HCT116 (cell line): Measurements from ENCODE around the gene PIAS4. TPM values are rescaled to one million over a fixed set of nuclear protein-coding genes. Genes with fewer than 3 reads are reported as not detected.

Experiments
- ATAC-seq: fragments of 200-7000 bp; cut with Tn5 transposase; 2 replicates; pipeline ENCODE4 v1.9.1; 2020; ENCODE audit warnings: mild to moderate bottlenecking, moderate library complexity
- BruUV-seq: library from RNA; stranded (reverse); fragments of 400-500 nt; replicated peaks from 2 replicates; lab custom pipeline; 2021; lab: Mats Ljungman, UMichigan
- CTCF ChIA-PET: fragments of 300-600 bp; sonication (Branson Sonifier 250); formaldehyde crosslinking; loops from one replicate; lab custom pipeline; 2021; ENCODE audit warnings: antibody characterized with exemption; lab: Charles Lee
- POLR2A ChIA-PET: fragments of 300-600, 350-600 bp; sonication (Branson Sonifier 250); formaldehyde crosslinking; loops from one replicate; lab custom pipeline; 2021; ENCODE audit warnings: antibody characterized with exemption; lab: Charles Lee
- RAD21 ChIA-PET, 2 experiments: fragments of 300-600 bp; sonication (Branson Sonifier 250); formaldehyde crosslinking; loops; one replicate each; lab custom pipeline; 2023; ENCODE audit warnings: low total read pairs in 2 of 2; ENCODE audit not compliant: uncharacterized antibody in 2 of 2, unreplicated experiment in 2 of 2, low non-redundant PET in 1 of 2; lab: Charles Lee
- DNase-seq: peaks from one replicate; pipeline ENCODE4 v3.0.0-alpha.2; 2010; ENCODE audit warnings: low read depth, low spot score
- H2AFZ ChIP-seq: fragments of 200-600 bp; shearing (Covaris generic), sonication (generic); 2 replicates; pipeline ENCODE4 v1.6.1; 2017; ENCODE audit warnings: low read depth, mixed run types, mixed read lengths, antibody characterized with exemption, low read length; ENCODE audit not compliant: poor library complexity, severe bottlenecking
- H3K27ac ChIP-seq: 2 replicates; pipeline ENCODE4 v1.5.1; 2012; ENCODE audit warnings: low read depth, low read length
- H3K27me3 ChIP-seq: fragments of 200-600 bp; sonication (generic); 2 replicates; pipeline ENCODE4 v1.6.1; 2016; ENCODE audit warnings: mixed run types, low read length, mixed read lengths; ENCODE audit not compliant: insufficient read depth
- H3K36me3 ChIP-seq, 2 experiments: fragments of 200-500 bp in 1 of 2; fragments of 200-600 bp in 1 of 2; sonication (Bioruptor generic) in 1 of 2; sonication (generic) in 1 of 2; 2 replicates each; pipeline versions ENCODE4 v1.5.1 to v1.6.1; 2014 to 2016; ENCODE audit warnings: low read length in 2 of 2, inconsistent platforms in 1 of 2, mixed read lengths in 1 of 2, mixed run types in 1 of 2; ENCODE audit not compliant: insufficient read depth in 2 of 2, control insufficient read depth in 1 of 2
- H3K4me1 ChIP-seq, 2 experiments: fragments of 200-600 bp in 1 of 2; sonication (generic) in 1 of 2; 2 replicates each; pipeline versions ENCODE4 v1.5.1 to v1.6.1; 2012 to 2017; ENCODE audit warnings: low read length in 2 of 2, inconsistent platforms in 1 of 2, mild to moderate bottlenecking in 1 of 2, mixed read lengths in 1 of 2, mixed run types in 1 of 2, moderate library complexity in 1 of 2; ENCODE audit not compliant: insufficient read depth in 2 of 2, control insufficient read depth in 1 of 2
- H3K4me2 ChIP-seq: fragments of 200-600 bp; sonication (generic); 2 replicates; pipeline ENCODE4 v1.6.1; 2017; ENCODE audit warnings: mixed run types, low read length, mixed read lengths
- H3K4me3 ChIP-seq, 2 experiments: fragments of 200-600 bp in 1 of 2; sonication (generic) in 1 of 2; replicated peaks in 1 of 2; 2 replicates each; pipeline ENCODE4 v1.5.1; 2011 to 2016; ENCODE audit warnings: low read length in 2 of 2, control low read depth in 1 of 2, low read depth in 1 of 2, mild to moderate bottlenecking in 1 of 2, mixed read lengths in 1 of 2, mixed run types in 1 of 2
- H3K79me2 ChIP-seq: fragments of 200-600 bp; sonication (generic); 2 replicates; pipeline ENCODE4 v1.6.1; 2017; ENCODE audit warnings: mild to moderate bottlenecking, mixed run types, low read length, moderate library complexity, mixed read lengths; ENCODE audit not compliant: insufficient read depth
- H3K9ac ChIP-seq: fragments of 200-600 bp; sonication (generic); 2 replicates; pipeline ENCODE4 v1.6.1; 2016; ENCODE audit warnings: low read length, mixed read lengths
- H3K9me2 ChIP-seq: fragments of 200-600 bp; sonication (generic), shearing (Covaris generic); 2 replicates; pipeline ENCODE4 v1.6.1; 2017; ENCODE audit warnings: mixed run types, mild to moderate bottlenecking, moderate library complexity; ENCODE audit not compliant: insufficient read depth
- H3K9me3 ChIP-seq, 2 experiments: fragments of 200-500 bp in 1 of 2; fragments of 200-600 bp in 1 of 2; sonication (Bioruptor generic) in 1 of 2; sonication (generic) in 1 of 2; 2 replicates each; pipeline ENCODE4 v1.6.1; 2014 to 2017; ENCODE audit warnings: low read length in 2 of 2, mixed read lengths in 2 of 2, inconsistent platforms in 1 of 2, low read depth in 1 of 2, mild to moderate bottlenecking in 1 of 2, mixed run types in 1 of 2, moderate library complexity in 1 of 2; ENCODE audit not compliant: control insufficient read depth in 1 of 2, insufficient read depth in 1 of 2
- H4K20me1 ChIP-seq: fragments of 200-600 bp; sonication (generic), shearing (Covaris generic); 2 replicates; pipeline ENCODE4 v1.6.1; 2017; ENCODE audit warnings: mixed run types, mild to moderate bottlenecking, moderate library complexity; ENCODE audit not compliant: insufficient read depth
- CTCF ChIP-seq, 3 experiments: fragments of 200-600 bp in 1 of 3; sonication (generic) in 1 of 3; IDR thresholded peaks in 2 of 3; conservative IDR thresholded peaks in 1 of 3; 2 replicates each; pipeline ENCODE4 v1.5.1; 2012 to 2017; ENCODE audit warnings: low read depth in 2 of 3, low read length in 2 of 3, antibody characterized with exemption in 1 of 3, borderline replicate concordance in 1 of 3, control low read depth in 1 of 3, mild to moderate bottlenecking in 1 of 3, mixed read lengths in 1 of 3, mixed run types in 1 of 3, moderate library complexity in 1 of 3; ENCODE audit not compliant: insufficient read depth in 1 of 3
- EZH2phosphoT487 ChIP-seq: fragments of 200-600 bp; IDR thresholded peaks from 2 replicates; pipeline ENCODE4 v1.6.1; 2018; ENCODE audit warnings: antibody characterized with exemption, borderline replicate concordance
- POLR2A ChIP-seq: IDR thresholded peaks from 2 replicates; pipeline ENCODE4 v1.7.0; 2011; ENCODE audit warnings: borderline replicate concordance; ENCODE audit not compliant: insufficient read depth, insufficient read length; ENCODE audit errors: extremely low read depth
- POLR2AphosphoS5 ChIP-seq: IDR thresholded peaks from 2 replicates; pipeline ENCODE4 v1.6.1; 2011; ENCODE audit warnings: mild to moderate bottlenecking, low read depth, low read length, moderate library complexity
- SRF ChIP-seq: IDR thresholded peaks from 2 replicates; pipeline ENCODE4 v1.6.1; 2012; ENCODE audit warnings: low read depth
- TCF7L2 ChIP-seq: IDR thresholded peaks from 2 replicates; pipeline ENCODE4 v1.7.0; 2011; ENCODE audit warnings: borderline replicate concordance, inconsistent platforms; ENCODE audit not compliant: insufficient read depth, insufficient read length; ENCODE audit errors: extremely low read depth
- ZFX ChIP-seq: fragments of 450-650 bp; IDR thresholded peaks from 2 replicates; pipeline ENCODE4 v1.6.1; 2017
- intact Hi-C: fragments of 100-400 bp; cut with micrococcal nuclease; formaldehyde crosslinking; loops from 2 replicates; pipeline ENCODE4 v1.10.0; 2022
- total RNA-seq: library from RNA; stranded (reverse); gene quantifications from one replicate; pipeline ENCODE4 v1.2.1, GENCODE V29; 2021; ENCODE audit not compliant: unreplicated experiment

The PIAS4 gene
- total RNA-seq, 1 experiment from 2014 or later = 28.4 TPM

GRCh38 chr19:3979674-3980352 is 27.7 kb upstream of the PIAS4 start:
- H3K9me2 ChIP-seq = no peaks in the 10 kb centered on the region
- H4K20me1 ChIP-seq = peaks cover 85% of the 10 kb centered on the region; the same call in 1 of the 2 replicates
- H3K9me3 ChIP-seq = no peaks in the 10 kb centered on the region
- no peak overlapping the region for H3K4me2 ChIP-seq
- BruUV-seq = no TSS peak
- H3K4me1 ChIP-seq = peaks cover 6 to 29% of the 10 kb centered on the region in 2 experiments; a peak in 3 of 4 replicates
- H3K36me3 ChIP-seq = peaks cover 75 to 94% of the 10 kb centered on the region in 2 experiments
- POLR2A ChIA-PET = interaction anchor here (1.0 to 2.5 kb wide), 3 partner anchors 8 to 227 kb away, joined by 3 to 11 read pairs (median 5); partner anchors contain the start of gene DAPK3
- DNase-seq (no peak), ATAC-seq (no peak)
- TF ChIP-seq EZH2phosphoT487 (no peak), SRF (no peak), TCF7L2 (no peak), POLR2A (no peak), ZFX (no peak), POLR2AphosphoS5 (peak; percentile 13; the same call in 1 of the 2 replicates), CTCF (IDR thresholded peaks at IDR 0.05 in 2 of 3, conservative IDR thresholded peaks at IDR 0.05 in 1 of 3; ENCODE audit: borderline replicate concordance in 1 of 3, insufficient read depth in 1 of 3, low read depth in 2 of 3, low read length in 2 of 3) (no peak)
- no peak overlapping the region for H3K4me3 ChIP-seq
- intact Hi-C loops = no loop called here
- H3K9ac ChIP-seq = no peak overlapping the region
- peak overlapping the region; percentile 8; the same call in 1 of the 2 replicates for H3K27ac ChIP-seq
- no peaks in the 10 kb centered on the region for H3K27me3 ChIP-seq
- peaks cover 96% of the 10 kb centered on the region for H3K79me2 ChIP-seq
- H2AFZ ChIP-seq = no peak overlapping the region
- RAD21 ChIA-PET = no interaction called here
- CTCF ChIA-PET = interaction anchor here (0.8 kb wide), 1 partner anchor 8 kb away, joined by 4 read pairs; no protein-coding TSS in a partner anchor
